Tibial artery (tissue), 4 donors: ENCODE data around the gene SOX5.

Experiments used
- DNase-seq, 2 donors: peaks; one replicate each; pipeline ENCODE4 v3.0.0-alpha.2; 2019
- H3K27ac ChIP-seq, 2 donors: fragments of 200-600 bp; sonication (generic) in 1 of 2; 1 replicate in 1 of 2; 2 replicates in 1 of 2; pipeline ENCODE4 v1.5.1; 2018 to 2019; ENCODE audit warnings: mild to moderate bottlenecking in 1 of 2
- H3K27me3 ChIP-seq, 2 donors: fragments of 200-600 bp; sonication (generic) in 1 of 2; one replicate each; pipeline versions ENCODE4 v1.5.1 to v1.6.0; 2016 to 2019
- H3K36me3 ChIP-seq, 3 donors: fragments of 200-600 bp; sonication (generic) in 2 of 3; one replicate each; pipeline ENCODE4 v1.5.1; 2016 to 2019; ENCODE audit warnings: mild to moderate bottlenecking in 2 of 3
- H3K4me1 ChIP-seq, 4 donors: fragments of 200-600 bp; sonication (generic) in 2 of 4; 1 replicate in 3 of 4; 2 replicates in 1 of 4; pipeline ENCODE4 v1.5.1; 2016 to 2019
- H3K4me3 ChIP-seq, 2 donors: fragments of 200-600 bp; sonication (generic) in 1 of 2; 1 replicate in 1 of 2; 2 replicates in 1 of 2; pipeline ENCODE4 v1.5.1; 2018 to 2019; ENCODE audit warnings: mild to moderate bottlenecking in 2 of 2
- H3K9me3 ChIP-seq, 3 donors: fragments of 200-600 bp; sonication (generic) in 1 of 3; one replicate each; pipeline ENCODE4 v1.5.1; 2016 to 2019
- CTCF ChIP-seq, 2 experiments: fragments of 200-600 bp in 1 of 2; fragments of 450-650 bp in 1 of 2; IDR thresholded peaks; one replicate each; pipeline ENCODE4 v1.5.1; 2017 to 2019; ENCODE audit warnings: antibody characterized with exemption in 2 of 2, mild to moderate bottlenecking in 1 of 2, moderate library complexity in 1 of 2
- intact Hi-C: fragments of 100-400 bp; cut with DNase I; formaldehyde crosslinking; loops from one replicate; pipeline ENCODE4 v1.15.0; 2023; ENCODE audit warnings: low total_unique reads

Gene SOX5

GRCh38 chr12:23618718-23619117 is 330.8 kb downstream of the SOX5 start:
- intact Hi-C loops: no loop called here
- no peaks in the 10 kb centered on the region for H3K36me3 ChIP-seq

GRCh38 chr12:23617749-23618148 is 331.7 kb downstream of the SOX5 start:
- H3K27me3 ChIP-seq: no peaks in the 10 kb centered on the region
- H3K36me3 ChIP-seq: no peaks in the 10 kb centered on the region
- DNase-seq: no peak
- H3K27ac ChIP-seq: no peak overlapping the region
- intact Hi-C loops: no loop called here
- TF ChIP-seq CTCF (IDR thresholded peaks at IDR 0.05): no peak
- H3K4me3 ChIP-seq: no peak overlapping the region
- H3K9me3 ChIP-seq: no peaks in the 10 kb centered on the region
- H3K4me1 ChIP-seq: peaks cover 0 to 17% (median 4%) of the 10 kb centered on the region in 4 donors

More at GRCh38 chr12:23618718-23619117, 330.8 kb downstream of the SOX5 start:
- no peak overlapping the region for H3K4me3 ChIP-seq
- no peaks in the 10 kb centered on the region for H3K27me3 ChIP-seq
- no peak overlapping the region for H3K27ac ChIP-seq
- H3K9me3 ChIP-seq: no peaks in the 10 kb centered on the region
- DNase-seq: no peak
- TF ChIP-seq CTCF (IDR thresholded peaks at IDR 0.05): no peak
- peaks cover 0 to 17% (median 4%) of the 10 kb centered on the region in 4 donors for H3K4me1 ChIP-seq

GRCh38 chr12:23614280-23614679 is 335.2 kb downstream of the SOX5 start:
- DNase-seq: no peak
- Histone ChIP-seq H3K4me3 (no peak overlapping the region), H3K4me1 (peaks cover 0 to 10% (median under 1%) of the 10 kb centered on the region in 4 donors), H3K27ac (no peak overlapping the region), H3K36me3 (no peaks in the 10 kb centered on the region), H3K27me3 (no peaks in the 10 kb centered on the region), H3K9me3 (no peaks in the 10 kb centered on the region)
- intact Hi-C loops: no loop called here
- no peak for TF ChIP-seq CTCF (IDR thresholded peaks at IDR 0.05)

GRCh38 chr12:23611320-23611719 is 338.1 kb downstream of the SOX5 start:
- Histone ChIP-seq H3K27ac (no peak overlapping the region), H3K36me3 (no peaks in the 10 kb centered on the region), H3K9me3 (no peaks in the 10 kb centered on the region), H3K4me3 (no peak overlapping the region), H3K27me3 (no peaks in the 10 kb centered on the region), H3K4me1 (peaks cover 0 to 7% (median 0%) of the 10 kb centered on the region in 4 donors)
- intact Hi-C loops: no loop called here
- no peak for DNase-seq
- no peak for TF ChIP-seq CTCF (IDR thresholded peaks at IDR 0.05)

GRCh38 chr12:23600919-23601318 is 348.6 kb downstream of the SOX5 start:
- Histone ChIP-seq H3K27me3 (no peaks in the 10 kb centered on the region), H3K4me3 (no peak overlapping the region), H3K36me3 (peaks cover 4 to 33% (median 23%) of the 10 kb centered on the region in 3 donors), H3K4me1 (no peaks in the 10 kb centered on the region), H3K9me3 (peaks cover 0 to 11% (median 3%) of the 10 kb centered on the region in 3 donors), H3K27ac (no peak overlapping the region)
- DNase-seq: no peak
- intact Hi-C loops: no loop called here
- TF ChIP-seq CTCF (IDR thresholded peaks at IDR 0.05): no peak

- no peak for TF ChIP-seq CTCF (IDR thresholded peaks at IDR 0.05)
- no peaks in the 10 kb centered on the region for H3K27me3 ChIP-seq
- peaks cover 0 to 9% (median 0%) of the 10 kb centered on the region in 4 donors for H3K4me1 ChIP-seq
- peaks cover 0 to 19% (median 10%) of the 10 kb centered on the region in 3 donors for H3K36me3 ChIP-seq
- peaks cover 0 to 11% (median 3%) of the 10 kb centered on the region in 3 donors for H3K9me3 ChIP-seq
- H3K4me3 ChIP-seq: no peak overlapping the region
- H3K27ac ChIP-seq: no peak overlapping the region
- no peak for DNase-seq
- intact Hi-C loops: no loop called here
These were observed 352.9 kb downstream of the SOX5 start for GRCh38 chr12:23596568-23596967.
